T-cell (primary cell): ENCODE data around the gene ZNF710. TPM values are rescaled to one million over a fixed set of nuclear protein-coding genes. Genes with fewer than 3 reads are reported as not detected.

Source experiments
- total RNA-seq, 35 experiments: library from RNA in 6 of 35; stranded (reverse) in 6 of 35; fragments of 120-200 nt in 1 of 35; gene quantifications; one replicate each; pipeline versions ENCODE4 v1.2.1 to v1.2.4 and lab custom pipeline; 2013 to 2026

ZNF710 gene
- total RNA-seq, 5 donors from 2014 or later (not counting 1 experiment from before 2014, with no cell fraction given), result 11.8 to 21.2 (median 17.7) TPM

Other genes starting within 250 kb of the ZNF710 start
- gene MESP2, start 225.0 kb upstream of the ZNF710 start, total RNA-seq, result not detected
- gene ANPEP, start 186.5 kb upstream of the ZNF710 start, total RNA-seq, result 1 to 10 TPM in 3 of 5 donors, under 1 TPM in 2; 0.89 to 2.9 (median 2.1) TPM
- 10 to 100 TPM; 22.8 to 30.5 (median 24.9) TPM for gene AP3S2, start 107.3 kb upstream of the ZNF710 start, total RNA-seq
- under 1 TPM in 4 of 5 donors, not detected in 1; 0.03 to 0.09 (median 0.06) TPM for gene ARPIN, start 88.4 kb upstream of the ZNF710 start, total RNA-seq
- 10 to 100 TPM; 45.8 to 56.1 (median 49.2) TPM for gene IDH2, start 101.1 kb downstream of the ZNF710 start, total RNA-seq
- gene SEMA4B, start 200.0 kb downstream of the ZNF710 start, total RNA-seq, result 10 to 100 TPM; 11.7 to 34.7 (median 25.4) TPM
- 100 to 1,000 TPM; 112 to 201 (median 139) TPM for gene CIB1, start 232.6 kb downstream of the ZNF710 start, total RNA-seq
- 10 to 100 TPM in 3 of 5 donors, 1 to 10 TPM in 2; 7.9 to 14.5 (median 12.1) TPM for gene GDPGP1, start 232.9 kb downstream of the ZNF710 start, total RNA-seq
- 1 to 10 TPM in 2 of 5 donors, under 1 TPM in 3; 0.46 to 1.7 (median 0.70) TPM for gene TTLL13, start 248.2 kb downstream of the ZNF710 start, total RNA-seq